Kidney (tissue), 14 donors: ENCODE data around the gene ANKRD33. TPM values are rescaled to one million over a fixed set of nuclear protein-coding genes. Genes with fewer than 3 reads are reported as not detected.

Experiments
- DNase-seq, 5 donors: peaks; one replicate each; pipeline ENCODE4 v3.0.0-alpha.2; 2013 to 2020
- FAIRE-seq: peaks from 2 replicates; lab custom pipeline; 2012; peaks lifted over from hg19 to GRCh38; lab: Jason Lieb, UNC
- H3K27ac ChIP-seq, 2 donors: one replicate each; pipeline ENCODE4 v1.7.0; 2013; ENCODE audit warnings: low read depth in 2 of 2, low read length in 2 of 2, inconsistent platforms in 1 of 2
- H3K27me3 ChIP-seq: one replicate; pipeline ENCODE4 v1.7.1; 2013; ENCODE audit warnings: low read length, inconsistent platforms; ENCODE audit not compliant: control insufficient read depth, insufficient read depth
- H3K36me3 ChIP-seq, 3 donors: one replicate each; pipeline versions ENCODE4 v1.7.0 to v1.7.1; 2013; ENCODE audit warnings: low read length in 3 of 3, control low read depth in 1 of 3, inconsistent platforms in 1 of 3; ENCODE audit not compliant: insufficient read depth in 3 of 3, control insufficient read depth in 2 of 3
- H3K4me1 ChIP-seq, 3 donors: one replicate each; pipeline versions ENCODE4 v1.7.0 to v1.7.1; 2013; ENCODE audit warnings: low read length in 3 of 3, inconsistent platforms in 1 of 3, low read depth in 1 of 3; ENCODE audit not compliant: control insufficient read depth in 2 of 3, insufficient read depth in 2 of 3
- H3K4me3 ChIP-seq, 3 donors: one replicate each; pipeline versions ENCODE4 v1.7.0 to v1.8.1; 2013; ENCODE audit warnings: low read length in 3 of 3, control low read depth in 1 of 3, inconsistent platforms in 1 of 3
- H3K9ac ChIP-seq, 3 donors: one replicate each; pipeline versions ENCODE4 v1.7.0 to v1.7.1; 2013; ENCODE audit warnings: low read length in 3 of 3, control low read depth in 1 of 3, inconsistent platforms in 1 of 3
- H3K9me3 ChIP-seq, 3 donors: one replicate each; pipeline versions ENCODE4 v1.7.0 to v1.7.1; 2013; ENCODE audit warnings: low read length in 3 of 3, control low read depth in 1 of 3, inconsistent platforms in 1 of 3; ENCODE audit not compliant: control insufficient read depth in 2 of 3, insufficient read depth in 1 of 3
- intact Hi-C: fragments of 100-400 bp; cut with DNase I; formaldehyde crosslinking; loops from one replicate; pipeline ENCODE4 v1.11.1; 2022
- polyA plus RNA-seq: library from polyadenylated mRNA; stranded (reverse); fragments of 350-450 nt; fragmentation: Illumina TruSeq; extraction: RNeasy Lipid Tissue Mini Kit (QIAGEN cat#74804); gene quantifications from one replicate; pipeline ENCODE4 v1.2.3, GENCODE V29; 2014; ENCODE audit warnings: low read depth, low replicate concordance; ENCODE audit not compliant: insufficient read depth
- total RNA-seq: library from RNA; stranded (reverse); fragmentation: NEBNext Ultra II Directional; extraction: Animal tissue kit (Norgen Biotek cat#: 25700); gene quantifications from one replicate; pipeline ENCODE4 v1.2.1, GENCODE V29; 2021
- TF ChIP-seq, protein P1 (sequence below): IDR thresholded peaks from 3 replicates; pipeline ENCODE4 v1.5.1; 2012; ENCODE audit warnings: mild to moderate bottlenecking, moderate library complexity, borderline replicate concordance; ENCODE audit not compliant: insufficient read depth; ENCODE audit errors: extremely low read depth
- donor health status: control.
- donor health status: control.
- donor health status: control.
- donor health status: control.
- donor health status: control.
- donor health status: DM: yes; HTN: yes; CAD: no.
- donor health status: Normal renal cell carcinoma (clear cell type).

The ANKRD33 gene
- total and polyA plus RNA-seq, 2 donors from 2014 or later = not detected

DNA sequence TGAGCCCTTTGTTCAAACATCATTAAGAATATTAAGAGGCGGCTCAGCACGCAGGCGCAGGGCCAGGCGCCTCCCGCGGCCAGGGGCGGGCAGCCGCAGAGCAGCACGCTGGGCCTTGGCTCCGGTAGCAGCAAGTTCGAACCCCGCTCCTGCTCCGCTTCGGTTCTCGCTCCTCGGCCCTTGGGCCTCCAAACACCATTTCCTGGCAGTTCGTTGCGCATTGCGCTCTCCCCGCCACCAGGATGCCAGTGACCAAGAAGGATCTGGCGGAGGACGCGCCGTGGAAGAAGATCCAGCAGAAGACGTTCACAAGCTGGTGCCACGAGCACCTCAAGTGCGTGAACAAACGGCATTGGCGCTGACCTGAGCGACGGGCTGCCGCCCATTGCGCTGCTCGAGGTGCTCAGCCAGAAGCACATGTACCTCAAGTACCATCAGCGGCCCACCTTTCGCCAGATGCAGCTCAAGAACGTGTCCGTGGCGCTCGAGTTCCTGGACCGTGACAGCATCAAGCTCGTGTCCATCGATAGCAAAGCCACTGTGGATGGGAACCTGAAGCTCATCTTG lies 12.5 kb downstream of the ANKRD33 start:
- DNase-seq = peak in 2 of 5 donors; percentile 42 to 67
- no peak overlapping the region for H3K27ac ChIP-seq

DNA sequence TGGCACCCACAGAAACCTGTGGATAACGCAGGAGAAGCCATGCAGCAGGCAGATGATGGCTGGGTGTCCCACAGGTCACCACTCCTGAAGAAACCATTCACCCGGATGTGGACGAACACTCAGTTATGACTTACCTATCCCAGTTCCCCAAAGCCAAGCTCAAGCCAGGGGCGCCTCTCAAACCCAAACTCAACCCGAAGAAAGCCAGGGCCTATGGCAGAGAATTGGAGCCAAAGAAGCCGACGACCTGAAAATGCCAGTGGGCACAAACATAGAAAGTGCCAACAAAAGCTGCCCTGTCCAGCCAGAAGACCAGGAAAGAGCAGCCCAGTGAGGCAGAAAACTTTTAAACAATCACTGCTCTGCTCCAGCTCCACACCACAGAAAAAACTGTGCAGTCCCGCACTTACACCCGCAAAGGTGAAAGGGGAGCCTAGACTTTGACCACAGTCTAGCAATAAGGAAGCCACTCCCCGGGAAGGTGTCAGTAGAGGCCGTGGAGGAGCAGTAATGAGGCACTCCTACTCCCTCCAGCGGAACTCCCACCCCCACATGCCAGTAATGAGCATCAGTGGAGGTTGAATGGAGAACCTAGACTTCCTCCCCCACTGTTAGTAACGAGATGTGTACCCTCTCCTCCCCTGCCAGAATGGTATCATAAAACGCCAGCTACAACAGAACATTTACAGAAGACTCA lies 13.4 kb downstream of the ANKRD33 start:
- Histone ChIP-seq H3K9ac (no peak overlapping the region), H3K4me3 (no peak overlapping the region), H3K9me3 (no peaks in the 10 kb centered on the region), H3K27ac (no peak overlapping the region), H3K4me1 (peaks cover 1 to 6% (median 3%) of the 10 kb centered on the region in 3 donors), H3K27me3 (no peaks in the 10 kb centered on the region), H3K36me3 (no peaks in the 10 kb centered on the region)
- intact Hi-C loops = no loop called here
- TF ChIP-seq, protein P1, sequence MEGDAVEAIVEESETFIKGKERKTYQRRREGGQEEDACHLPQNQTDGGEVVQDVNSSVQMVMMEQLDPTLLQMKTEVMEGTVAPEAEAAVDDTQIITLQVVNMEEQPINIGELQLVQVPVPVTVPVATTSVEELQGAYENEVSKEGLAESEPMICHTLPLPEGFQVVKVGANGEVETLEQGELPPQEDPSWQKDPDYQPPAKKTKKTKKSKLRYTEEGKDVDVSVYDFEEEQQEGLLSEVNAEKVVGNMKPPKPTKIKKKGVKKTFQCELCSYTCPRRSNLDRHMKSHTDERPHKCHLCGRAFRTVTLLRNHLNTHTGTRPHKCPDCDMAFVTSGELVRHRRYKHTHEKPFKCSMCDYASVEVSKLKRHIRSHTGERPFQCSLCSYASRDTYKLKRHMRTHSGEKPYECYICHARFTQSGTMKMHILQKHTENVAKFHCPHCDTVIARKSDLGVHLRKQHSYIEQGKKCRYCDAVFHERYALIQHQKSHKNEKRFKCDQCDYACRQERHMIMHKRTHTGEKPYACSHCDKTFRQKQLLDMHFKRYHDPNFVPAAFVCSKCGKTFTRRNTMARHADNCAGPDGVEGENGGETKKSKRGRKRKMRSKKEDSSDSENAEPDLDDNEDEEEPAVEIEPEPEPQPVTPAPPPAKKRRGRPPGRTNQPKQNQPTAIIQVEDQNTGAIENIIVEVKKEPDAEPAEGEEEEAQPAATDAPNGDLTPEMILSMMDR = no peak
- DNase-seq (peak in 4 of 5 donors; percentile 77 to 90 (median 84)), FAIRE-seq (no peak)

More for the DNA sequence above, 12.5 kb downstream of the ANKRD33 start:
- Histone ChIP-seq H3K9me3 (no peaks in the 10 kb centered on the region), H3K4me1 (peaks cover 0 to 4% (median 3%) of the 10 kb centered on the region in 3 donors), H3K9ac (no peak overlapping the region), H3K27me3 (no peaks in the 10 kb centered on the region), H3K4me3 (no peak overlapping the region), H3K36me3 (no peaks in the 10 kb centered on the region)
- TF ChIP-seq, protein P1 = no peak
- intact Hi-C loops = no loop called here
- FAIRE-seq = no peak

DNA sequence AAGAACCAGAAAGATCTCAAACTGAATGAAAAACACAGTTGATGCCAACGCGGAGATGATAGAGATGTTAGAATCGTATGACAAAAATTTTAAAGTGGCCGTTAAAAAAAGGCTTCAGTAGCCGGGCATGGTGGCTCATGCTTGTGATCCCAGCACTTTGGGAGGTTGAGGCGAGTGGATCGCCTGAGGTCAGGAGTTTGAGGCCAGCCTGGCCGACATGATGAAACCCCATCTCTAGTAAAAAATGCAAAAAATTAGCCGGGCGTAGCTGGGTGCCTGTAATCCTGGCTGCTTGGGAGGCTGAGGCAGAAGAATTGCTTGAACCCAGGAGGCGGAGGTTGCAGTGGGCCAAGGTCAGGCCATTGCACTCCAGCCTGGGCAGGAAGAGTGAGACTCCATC lies 14.0 kb downstream of the ANKRD33 start:
- no peaks in the 10 kb centered on the region for H3K27me3 ChIP-seq
- intact Hi-C loops = no loop called here
- H3K4me3 ChIP-seq = no peak overlapping the region
- no peak for FAIRE-seq
- TF ChIP-seq, protein P1 = no peak
- H3K9me3 ChIP-seq = no peaks in the 10 kb centered on the region
- H3K4me1 ChIP-seq = peaks cover 3 to 4% (median 3%) of the 10 kb centered on the region in 3 donors
- no peak overlapping the region for H3K27ac ChIP-seq
- H3K36me3 ChIP-seq = no peaks in the 10 kb centered on the region
- DNase-seq = peak in 2 of 5 donors; percentile 38 to 47
- H3K9ac ChIP-seq = no peak overlapping the region
